ENCODE results near the gene IL13RA2. TPM values are rescaled to one million over a fixed set of nuclear protein-coding genes. Genes with fewer than 3 reads are reported as not detected.

Gene IL13RA2
- total RNA-seq, 1 experiment from 2014 or later = not detected

- ChIA-PET CTCF (no interaction called here), RAD21 (ENCODE audit: low non-redundant PET in 1 of 2, low total read pairs in 2 of 2, uncharacterized antibody in 2 of 2, unreplicated experiment in 2 of 2) (no interaction called here), POLR2A (no interaction called here)
- H3K79me2 ChIP-seq (ENCODE audit: insufficient read depth, low read length) = no peaks in the 10 kb centered on the region
- no peaks in the 10 kb centered on the region for H3K9me2 ChIP-seq (ENCODE audit: insufficient read depth)
- intact Hi-C loops (cut with micrococcal nuclease) = no loop called here
- no peak overlapping the region for H3K4me2 ChIP-seq (ENCODE audit: low read length)
- no peaks in the 10 kb centered on the region for H3K27me3 ChIP-seq (ENCODE audit: insufficient read depth, low read length)
- DNase-seq (ENCODE audit: low read depth, low spot score) (no peak), ATAC-seq (no peak)
- H3K27ac ChIP-seq (ENCODE audit: low read depth, low read length) = no peak overlapping the region
- H3K36me3 ChIP-seq (ENCODE audit: control insufficient read depth in 1 of 2, insufficient read depth in 2 of 2, low read length in 2 of 2) = no peaks in the 10 kb centered on the region
- H3K9ac ChIP-seq (ENCODE audit: low read length) = no peak overlapping the region
- no peaks in the 10 kb centered on the region for H3K4me1 ChIP-seq (ENCODE audit: control insufficient read depth in 1 of 2, insufficient read depth in 2 of 2, low read length in 2 of 2)
- BruUV-seq (replicated peaks) = no TSS peak
- no peak overlapping the region for H2AFZ ChIP-seq (ENCODE audit: low read depth, low read length, poor library complexity, severe bottlenecking)
- H3K9me3 ChIP-seq (ENCODE audit: control insufficient read depth in 1 of 2, insufficient read depth in 1 of 2, low read depth in 1 of 2, low read length in 2 of 2) = no peaks in the 10 kb centered on the region
- no peak for TF ChIP-seq FOSL1 (IDR thresholded peaks at IDR 0.05; ENCODE audit: low read depth)
- H3K4me3 ChIP-seq (replicated peaks in 1 of 2; ENCODE audit: low read depth in 1 of 2, low read length in 2 of 2) = no peak overlapping the region
- H4K20me1 ChIP-seq (ENCODE audit: insufficient read depth) = no peaks in the 10 kb centered on the region
Measured at GRCh38 chrX:115013705-115014104, 3.7 kb downstream of the IL13RA2 start.

- DNase-seq (ENCODE audit: low read depth, low spot score) (no peak), ATAC-seq (no peak)
- Histone ChIP-seq H3K4me2 (ENCODE audit: low read length) (no peak overlapping the region), H3K4me3 (replicated peaks in 1 of 2; ENCODE audit: low read depth in 1 of 2, low read length in 2 of 2) (no peak overlapping the region), H3K36me3 (ENCODE audit: control insufficient read depth in 1 of 2, insufficient read depth in 2 of 2, low read length in 2 of 2) (no peaks in the 10 kb centered on the region), H3K27me3 (ENCODE audit: insufficient read depth, low read length) (no peaks in the 10 kb centered on the region), H2AFZ (ENCODE audit: low read depth, low read length, poor library complexity, severe bottlenecking) (no peak overlapping the region), H3K27ac (ENCODE audit: low read depth, low read length) (no peak overlapping the region), H3K79me2 (ENCODE audit: insufficient read depth, low read length) (no peaks in the 10 kb centered on the region), H3K9me2 (ENCODE audit: insufficient read depth) (no peaks in the 10 kb centered on the region), H3K9me3 (ENCODE audit: control insufficient read depth in 1 of 2, insufficient read depth in 1 of 2, low read depth in 1 of 2, low read length in 2 of 2) (no peaks in the 10 kb centered on the region), H4K20me1 (ENCODE audit: insufficient read depth) (no peaks in the 10 kb centered on the region), H3K4me1 (ENCODE audit: control insufficient read depth in 1 of 2, insufficient read depth in 2 of 2, low read length in 2 of 2) (no peaks in the 10 kb centered on the region), H3K9ac (ENCODE audit: low read length) (no peak overlapping the region)
- CTCF ChIA-PET = no interaction called here
- BruUV-seq (replicated peaks) = no TSS peak
- TF ChIP-seq CTCF (IDR thresholded peaks at IDR 0.05 in 2 of 3, conservative IDR thresholded peaks at IDR 0.05 in 1 of 3; ENCODE audit: borderline replicate concordance in 1 of 3, insufficient read depth in 1 of 3, low read depth in 2 of 3, low read length in 2 of 3) (no peak), SIN3A (IDR thresholded peaks at IDR 0.05; ENCODE audit: low read depth) (no peak), ATF3 (IDR thresholded peaks at IDR 0.05) (no peak), CEBPB (IDR thresholded peaks at IDR 0.05; ENCODE audit: low read depth) (no peak), SRF (IDR thresholded peaks at IDR 0.05; ENCODE audit: low read depth) (no peak), TCF7L2 (IDR thresholded peaks at IDR 0.05; ENCODE audit: borderline replicate concordance, extremely low read depth, insufficient read depth, insufficient read length) (no peak), FOSL1 (IDR thresholded peaks at IDR 0.05; ENCODE audit: low read depth) (no peak), REST (IDR thresholded peaks at IDR 0.05; ENCODE audit: low read depth) (no peak), POLR2A (IDR thresholded peaks at IDR 0.05; ENCODE audit: borderline replicate concordance, extremely low read depth, insufficient read depth, insufficient read length) (no peak), YY1 (IDR thresholded peaks at IDR 0.05; ENCODE audit: extremely low read depth, insufficient replicate concordance, low read depth, low read length) (no peak)
- RAD21 ChIA-PET (ENCODE audit: low non-redundant PET in 1 of 2, low total read pairs in 2 of 2, uncharacterized antibody in 2 of 2, unreplicated experiment in 2 of 2) = no interaction called here
- intact Hi-C loops (cut with micrococcal nuclease) = no loop called here
- POLR2A ChIA-PET = no interaction called here
Measured at GRCh38 chrX:115011428-115011827, 6.0 kb downstream of the IL13RA2 start.

Measured in HCT116 (cell line).